ENCODE results near the gene CD63. TPM values are rescaled to one million over a fixed set of nuclear protein-coding genes. Genes with fewer than 3 reads are reported as not detected.

The CD63 gene
- total RNA-seq, 1 donor: 2,365 TPM

DNA sequence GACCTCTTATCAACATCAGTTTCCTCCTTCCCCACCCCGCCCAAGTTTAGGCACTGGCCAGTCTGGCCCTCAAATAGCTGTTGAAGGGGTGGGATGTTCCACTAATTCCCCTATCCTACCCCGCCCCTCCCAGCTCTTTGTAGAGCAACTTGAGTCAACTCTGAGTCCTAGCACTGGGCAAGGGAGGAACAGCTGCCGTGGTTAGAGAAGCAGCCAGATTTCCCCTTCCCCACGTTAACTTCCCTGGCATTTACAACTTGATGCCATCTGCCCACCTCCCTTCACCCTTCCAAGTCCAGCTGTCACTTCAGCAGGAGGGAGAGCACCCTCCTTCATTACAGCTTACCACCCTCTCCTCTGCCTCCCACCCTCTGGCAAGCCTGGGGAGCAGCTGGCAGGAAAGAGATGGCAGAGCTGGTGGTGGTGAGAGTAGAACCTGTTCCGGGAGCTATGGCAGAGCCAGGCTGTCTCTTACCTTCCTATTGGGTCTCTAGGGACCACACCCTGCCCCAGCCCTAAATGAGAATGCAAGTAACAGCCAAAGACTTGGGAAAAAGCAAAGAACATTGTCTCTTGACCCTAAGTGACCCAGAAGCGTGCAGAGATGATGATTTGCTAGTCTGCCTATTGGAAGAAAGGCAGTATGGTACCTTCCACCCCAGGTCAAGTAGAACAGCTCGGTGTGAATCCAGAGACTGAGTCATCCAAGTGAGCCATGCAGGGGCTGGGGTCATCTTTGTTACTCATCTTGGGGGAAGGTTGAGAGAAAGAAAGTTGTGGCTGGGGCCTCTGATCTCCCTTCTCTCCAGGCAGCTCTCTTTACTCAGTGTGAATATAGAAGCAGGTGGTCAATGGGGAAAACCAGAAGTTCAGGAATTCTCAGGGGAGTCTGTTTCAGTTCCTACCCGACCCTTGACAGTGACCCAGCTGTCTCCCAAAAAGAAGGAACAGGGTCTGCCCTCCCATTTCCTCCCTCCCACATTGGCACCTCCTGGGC lies 11.5 kb downstream of the CD63 start:
- DNase-seq (ENCODE audit: low read depth): no peak
- H3K4me3 ChIP-seq (ENCODE audit: low read depth, low read length): peak overlapping the region; percentile 77
- TF ChIP-seq, protein P1, sequence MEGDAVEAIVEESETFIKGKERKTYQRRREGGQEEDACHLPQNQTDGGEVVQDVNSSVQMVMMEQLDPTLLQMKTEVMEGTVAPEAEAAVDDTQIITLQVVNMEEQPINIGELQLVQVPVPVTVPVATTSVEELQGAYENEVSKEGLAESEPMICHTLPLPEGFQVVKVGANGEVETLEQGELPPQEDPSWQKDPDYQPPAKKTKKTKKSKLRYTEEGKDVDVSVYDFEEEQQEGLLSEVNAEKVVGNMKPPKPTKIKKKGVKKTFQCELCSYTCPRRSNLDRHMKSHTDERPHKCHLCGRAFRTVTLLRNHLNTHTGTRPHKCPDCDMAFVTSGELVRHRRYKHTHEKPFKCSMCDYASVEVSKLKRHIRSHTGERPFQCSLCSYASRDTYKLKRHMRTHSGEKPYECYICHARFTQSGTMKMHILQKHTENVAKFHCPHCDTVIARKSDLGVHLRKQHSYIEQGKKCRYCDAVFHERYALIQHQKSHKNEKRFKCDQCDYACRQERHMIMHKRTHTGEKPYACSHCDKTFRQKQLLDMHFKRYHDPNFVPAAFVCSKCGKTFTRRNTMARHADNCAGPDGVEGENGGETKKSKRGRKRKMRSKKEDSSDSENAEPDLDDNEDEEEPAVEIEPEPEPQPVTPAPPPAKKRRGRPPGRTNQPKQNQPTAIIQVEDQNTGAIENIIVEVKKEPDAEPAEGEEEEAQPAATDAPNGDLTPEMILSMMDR (IDR thresholded peaks at IDR 0.05; ENCODE audit: insufficient read depth, low read length): no peak

GRCh38 chr12:55716582-55716957 lies 12.2 kb downstream of the CD63 start:
- peak overlapping the region; percentile 77 for H3K4me3 ChIP-seq (ENCODE audit: low read depth, low read length)
- no peak for DNase-seq (ENCODE audit: low read depth)
- TF ChIP-seq, protein P1 (IDR thresholded peaks at IDR 0.05; ENCODE audit: insufficient read depth, low read length): no peak

DNA sequence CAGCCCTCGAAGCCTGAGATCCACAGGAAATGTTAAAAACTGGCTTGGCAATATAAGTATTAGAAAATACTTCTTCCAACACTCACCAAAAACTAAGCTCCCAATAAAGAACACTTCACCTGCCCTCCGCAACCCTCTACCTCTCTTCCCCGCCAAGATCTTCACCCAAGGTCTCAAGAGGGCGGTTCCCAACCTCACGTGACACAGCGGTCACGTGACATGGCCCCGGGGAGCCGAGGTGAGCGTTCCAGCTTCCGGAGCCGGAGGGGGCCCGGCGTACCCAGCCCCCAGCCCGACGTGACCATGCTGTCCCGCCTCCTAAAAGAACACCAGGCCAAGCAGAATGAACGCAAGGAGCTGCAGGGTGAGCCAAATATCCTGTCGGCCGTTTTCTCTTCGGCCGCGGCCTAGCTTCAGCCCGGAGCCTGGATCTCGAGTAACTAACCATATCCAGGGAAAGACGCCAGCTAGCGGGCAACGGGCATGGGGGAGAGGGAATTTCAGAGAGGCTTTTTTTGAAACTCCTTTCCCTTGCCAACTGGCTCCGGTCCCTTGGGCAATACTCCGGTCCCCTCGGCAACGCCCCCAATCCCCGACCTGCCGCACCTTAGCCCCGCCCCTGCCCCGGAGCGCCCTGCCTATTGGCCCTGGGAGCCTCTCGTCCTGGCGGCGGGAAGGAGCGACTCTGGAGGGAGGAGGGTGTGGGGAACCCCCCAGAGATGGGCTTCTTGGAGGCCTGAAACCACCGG lies 12.8 kb downstream of the CD63 start, which contains the start of gene BLOC1S1:
Gene BLOC1S1 (plus strand): TSS at position 214 of the 749 bp plus-strand sequence. CDS start 6 bp downstream, at position 220.
- peak within 1 kb of the TSS; percentile 77 for H3K4me3 ChIP-seq (ENCODE audit: low read depth, low read length)
- peak; percentile 93 for DNase-seq (ENCODE audit: low read depth)
- TF ChIP-seq, protein P1 (IDR thresholded peaks at IDR 0.05; ENCODE audit: insufficient read depth, low read length): no peak

- H3K4me3 ChIP-seq (ENCODE audit: low read depth, low read length): peak overlapping the region; percentile 77
- TF ChIP-seq, protein P1 (IDR thresholded peaks at IDR 0.05; ENCODE audit: insufficient read depth, low read length): no peak
- DNase-seq (ENCODE audit: low read depth): no peak
Measured at GRCh38 chr12:55715169-55715764, 13.5 kb downstream of the CD63 start.

DNA sequence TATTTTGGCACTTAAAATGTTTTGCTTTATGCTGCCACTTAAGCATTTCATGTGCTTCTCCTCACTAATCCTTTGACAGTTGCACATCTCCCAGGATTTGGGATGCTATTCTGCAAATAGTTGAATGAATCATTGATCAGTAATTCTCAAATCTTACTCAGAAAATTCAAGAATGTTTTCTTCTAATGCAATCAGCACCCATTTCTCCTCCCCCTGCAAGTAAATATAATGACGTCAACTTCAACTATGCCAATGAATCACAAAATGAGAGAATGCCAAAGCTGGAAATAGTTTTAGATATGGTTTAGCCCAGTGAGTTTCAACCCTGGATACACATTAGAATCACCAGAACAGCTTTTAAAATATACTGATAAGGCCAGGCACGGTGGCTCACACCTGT lies 15.1 kb downstream of the CD63 start:
- no peak overlapping the region for H3K4me3 ChIP-seq (ENCODE audit: low read depth, low read length)
- DNase-seq (ENCODE audit: low read depth): peak; percentile 95
- TF ChIP-seq, protein P1 (IDR thresholded peaks at IDR 0.05; ENCODE audit: insufficient read depth, low read length): no peak

- DNase-seq (ENCODE audit: low read depth): peak; percentile 74
- TF ChIP-seq, protein P1 (IDR thresholded peaks at IDR 0.05; ENCODE audit: insufficient read depth, low read length): no peak
- H3K4me3 ChIP-seq (ENCODE audit: low read depth, low read length): no peak overlapping the region
Measured at GRCh38 chr12:55712700-55713415, 16.0 kb downstream of the CD63 start.

Measured in fibroblast of the aortic adventitia (primary cell).